ENCODE data around the gene RABGEF1.
"Not testable (repeated sequence)": the region's sequence is repeated elsewhere in the genome, so short reads cannot be mapped to it uniquely, and the experiment has no call there.

The RABGEF1 gene

DNA sequence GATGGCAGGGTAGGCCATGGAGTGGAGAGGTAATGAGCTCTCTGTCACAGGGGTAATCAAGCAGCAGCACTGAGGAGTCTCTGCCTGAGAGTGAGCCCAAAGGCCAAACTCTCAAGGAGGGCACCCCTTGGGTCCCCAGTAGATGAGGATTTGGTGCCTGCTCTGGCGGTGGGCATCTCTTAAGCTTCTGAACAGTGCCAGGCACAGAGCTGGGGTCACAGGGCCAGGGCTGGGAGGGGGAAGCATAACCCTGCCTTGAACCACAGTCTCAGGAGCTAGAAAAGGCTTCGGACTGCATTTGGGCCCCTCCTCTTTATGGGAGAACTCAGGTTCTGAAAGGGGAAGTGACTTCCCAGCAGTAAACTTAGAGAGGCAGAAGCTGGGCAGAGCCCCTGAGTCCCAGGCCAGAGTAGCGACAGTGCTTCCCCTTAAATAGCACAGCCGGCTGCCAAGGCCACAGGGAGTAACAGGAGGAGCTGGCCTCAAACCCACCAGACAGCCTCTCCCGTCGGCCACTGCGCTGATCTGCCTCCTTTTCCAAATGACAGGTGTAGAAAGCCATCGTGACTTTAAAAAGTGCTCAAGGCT is 76.8 kb downstream of the RABGEF1 start:
- DNase-seq, result not testable (repeated sequence)

DNA sequence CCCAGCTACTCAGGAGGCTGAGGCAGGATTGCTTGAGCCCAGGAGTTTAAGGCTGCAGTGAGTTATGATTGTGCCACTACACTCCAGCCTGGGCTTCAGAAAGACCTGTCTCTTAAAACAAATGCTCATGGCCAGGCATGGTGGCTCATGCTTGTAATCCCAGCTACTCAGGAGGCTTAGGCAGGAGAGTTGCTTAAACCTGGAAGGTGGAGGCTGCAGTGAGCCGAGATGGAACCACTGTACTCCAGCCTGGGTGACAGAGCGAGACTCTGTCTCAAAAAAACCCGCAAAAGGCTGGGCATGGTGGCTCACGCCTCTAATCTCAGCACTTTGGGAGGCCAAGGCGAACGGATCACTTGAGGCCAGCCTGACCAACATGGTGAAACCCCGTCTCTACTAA is 77.4 kb downstream of the RABGEF1 start:
- DNase-seq, result not testable (repeated sequence)

DNA sequence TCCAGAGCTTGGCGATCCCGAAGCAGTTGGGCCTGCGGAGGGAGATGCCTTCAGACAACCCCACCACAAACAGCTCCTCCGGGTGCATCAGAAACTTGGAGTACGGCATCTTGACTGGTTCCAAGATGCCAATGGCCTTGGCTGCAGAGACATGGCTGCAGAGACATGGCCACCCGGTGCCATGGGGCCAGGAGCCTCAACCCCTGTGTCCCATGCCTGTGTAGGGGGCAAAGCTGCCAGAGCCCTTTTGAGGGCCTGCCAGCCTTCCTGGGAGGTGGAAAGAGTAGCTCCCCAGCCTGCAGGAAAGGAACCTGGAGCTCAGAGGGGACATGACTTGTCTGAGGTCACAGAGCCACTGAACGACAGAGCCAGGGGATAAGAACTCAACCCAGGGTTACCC is 83.5 kb downstream of the RABGEF1 start:
- no peak for DNase-seq

DNA sequence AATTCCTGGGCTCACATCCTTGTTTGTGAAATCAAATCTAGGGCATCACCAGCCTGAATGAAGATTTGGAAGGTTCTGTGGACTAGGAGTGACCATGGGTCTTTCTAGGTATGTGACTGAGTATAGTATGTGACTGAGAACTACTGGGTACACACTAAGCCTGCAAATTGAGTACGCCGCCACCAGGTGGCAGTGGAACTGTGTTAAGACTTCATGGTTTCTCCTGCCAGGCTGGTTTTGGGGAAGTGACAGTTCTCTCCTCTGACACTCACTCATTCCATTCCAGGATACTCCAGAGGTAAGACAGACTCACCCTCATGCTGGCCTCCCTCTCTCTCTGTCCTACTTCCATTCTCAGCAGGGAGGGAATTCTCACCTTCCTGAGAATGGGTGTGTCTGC is 85.0 kb downstream of the RABGEF1 start:
- not testable (repeated sequence) for DNase-seq

DNA sequence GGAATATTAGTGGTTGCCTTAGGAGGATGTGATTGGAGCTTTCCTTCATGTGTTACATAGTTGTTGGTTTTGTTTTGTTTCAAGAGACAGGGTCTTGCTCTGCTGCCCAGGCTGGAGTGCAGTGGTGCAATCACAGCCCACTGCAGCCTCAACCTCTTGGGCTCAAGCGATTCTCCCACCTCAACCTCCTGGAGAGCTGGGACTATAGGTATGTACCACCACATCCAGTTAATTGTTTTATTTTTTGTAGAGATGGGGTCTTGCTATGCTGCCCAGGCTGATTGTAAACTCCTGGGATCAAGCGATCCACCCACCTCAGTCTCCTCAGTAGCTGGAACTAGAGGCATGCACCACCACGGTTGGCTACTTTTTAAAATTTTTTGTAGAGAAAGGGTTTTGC is 86.1 kb downstream of the RABGEF1 start:
- no peak for DNase-seq

DNA sequence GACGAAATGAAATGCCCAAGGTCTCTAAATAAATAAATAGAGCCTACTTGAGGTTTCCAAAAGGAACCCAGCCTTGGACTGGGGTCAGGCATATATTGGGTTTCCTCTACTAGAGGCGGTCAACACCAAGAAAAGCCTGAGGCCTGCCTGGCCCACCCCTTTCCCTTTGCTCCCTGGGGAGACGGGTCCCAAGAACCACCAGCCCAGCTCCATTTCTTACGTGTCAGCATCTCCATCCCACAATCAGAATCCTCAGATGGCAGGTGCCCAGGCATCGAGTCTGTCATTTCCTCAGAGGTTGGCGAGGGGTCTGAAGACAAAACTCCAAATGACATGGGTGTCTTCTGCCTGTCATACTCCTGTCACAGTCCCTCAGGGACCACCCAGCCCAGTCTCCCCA is 90.4 kb downstream of the RABGEF1 start:
- DNase-seq, result not testable (repeated sequence)

DNA sequence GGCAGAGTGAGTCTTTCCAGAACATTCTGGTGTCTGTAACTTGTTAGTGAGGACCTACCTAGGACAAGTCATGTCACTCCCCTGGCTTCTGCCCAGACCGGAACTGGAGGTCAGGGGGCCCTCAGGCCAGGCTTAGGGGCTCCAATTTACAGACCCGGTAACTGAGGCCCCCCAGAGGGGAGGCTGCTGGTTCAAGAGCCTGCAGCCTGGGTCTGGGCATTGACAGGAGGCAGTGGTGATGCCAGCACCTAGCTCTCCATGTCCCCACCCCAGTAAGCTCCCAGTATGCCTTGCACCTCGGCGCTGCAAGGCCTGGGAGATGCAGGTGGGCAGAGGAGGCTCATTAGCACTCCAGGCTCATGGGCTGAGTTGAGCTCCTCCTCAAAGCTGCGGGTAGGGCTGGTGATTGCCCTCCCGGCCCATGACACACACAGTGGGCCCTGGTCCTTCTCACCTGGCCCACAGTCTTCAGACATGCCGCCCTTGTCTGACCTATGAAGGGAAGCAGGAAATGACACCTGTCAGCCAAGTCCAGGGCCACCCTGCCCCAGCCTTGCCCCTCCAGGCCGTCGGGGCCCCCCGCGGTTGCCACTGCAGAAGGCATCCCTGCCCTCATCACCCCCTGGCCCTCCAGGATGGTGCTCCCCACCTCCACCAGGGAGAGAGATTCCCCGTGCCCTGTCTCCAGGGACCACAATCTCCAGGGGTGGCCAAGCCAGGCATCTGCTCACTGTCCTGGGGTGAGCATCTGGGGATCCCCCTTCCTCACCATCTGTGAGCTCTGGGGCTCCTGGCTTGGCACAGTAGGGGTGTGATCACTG is 92.2 kb downstream of the RABGEF1 start:
- DNase-seq, result no peak

DNA sequence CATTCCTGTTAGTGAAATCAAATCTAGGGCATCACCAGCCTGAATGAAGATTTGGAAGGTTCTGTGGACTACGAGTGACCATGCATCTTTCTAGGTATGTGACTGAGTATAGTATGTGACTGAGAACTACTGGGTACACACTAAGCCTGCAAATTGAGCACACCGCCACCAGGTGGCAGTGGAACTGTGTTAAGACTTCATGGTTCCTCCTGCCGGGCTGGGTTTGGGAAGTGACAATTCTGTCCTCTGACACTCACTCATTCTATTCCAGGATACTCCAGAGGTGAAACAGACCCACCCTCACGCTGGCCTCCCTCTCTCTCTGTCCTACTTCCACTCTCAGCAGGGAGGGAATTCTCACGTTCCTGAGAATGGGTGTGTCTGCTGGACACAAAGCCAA is 96.5 kb downstream of the RABGEF1 start:
- DNase-seq, result no peak

DNA sequence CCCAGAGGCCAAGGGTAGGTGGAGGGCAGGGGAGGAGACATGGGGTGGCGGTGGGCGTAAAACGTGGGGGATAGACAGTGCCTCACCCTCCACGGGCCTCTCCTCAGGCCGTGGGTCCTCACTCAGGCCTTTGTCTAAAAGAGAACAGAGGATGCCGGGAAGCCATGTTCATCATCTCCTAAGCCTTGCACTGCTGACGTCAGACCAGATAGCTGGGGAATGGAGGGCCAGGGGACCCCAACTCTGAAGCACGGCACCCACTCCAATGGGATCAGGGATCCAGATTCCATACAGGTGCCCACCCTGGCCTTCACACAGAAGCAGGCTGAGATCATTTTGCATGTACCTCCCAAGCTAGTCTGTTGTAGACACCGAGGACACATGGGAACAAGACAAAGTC is 97.1 kb downstream of the RABGEF1 start:
- no peak for DNase-seq

DNA sequence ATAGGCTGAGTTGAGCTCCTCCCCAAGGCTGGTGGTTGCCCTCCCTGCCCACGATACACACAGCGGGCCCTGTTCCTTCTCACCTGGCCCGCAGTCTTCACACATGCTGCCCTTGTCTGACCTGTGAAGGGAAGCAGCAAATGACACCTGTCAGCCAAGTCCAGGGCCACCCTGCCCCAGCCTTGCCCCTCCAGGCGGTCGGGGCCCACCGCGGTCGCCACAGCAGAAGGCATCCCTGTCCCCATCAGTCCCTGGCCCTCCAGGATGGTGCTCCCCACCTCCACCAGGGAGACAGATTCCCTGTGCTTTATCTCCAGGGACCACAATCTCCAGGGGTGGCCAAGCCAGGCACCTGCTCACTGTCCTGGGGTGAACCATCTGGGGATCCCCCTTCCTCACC is 99.3 kb downstream of the RABGEF1 start:
- DNase-seq, result no peak

DNA sequence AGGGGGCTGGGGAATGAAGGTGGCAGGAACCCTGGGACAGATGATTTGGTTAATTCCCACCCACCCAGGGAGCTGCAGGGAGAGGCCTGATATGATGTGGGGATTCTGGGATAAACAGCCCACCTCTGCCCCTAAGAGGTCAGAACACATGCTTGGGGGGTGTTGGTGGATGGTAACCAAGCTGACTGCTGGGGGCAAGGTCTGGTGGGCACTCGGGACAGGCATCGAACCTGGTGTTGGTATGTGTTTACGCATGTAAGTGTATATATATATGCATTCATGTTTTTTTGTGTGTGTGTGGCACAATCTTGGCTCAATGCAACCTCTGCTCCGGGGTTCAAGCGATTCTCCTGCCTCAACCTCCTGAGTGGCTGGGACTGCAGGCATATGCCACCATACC is 99.8 kb downstream of the RABGEF1 start:
- no peak for DNase-seq

DNA sequence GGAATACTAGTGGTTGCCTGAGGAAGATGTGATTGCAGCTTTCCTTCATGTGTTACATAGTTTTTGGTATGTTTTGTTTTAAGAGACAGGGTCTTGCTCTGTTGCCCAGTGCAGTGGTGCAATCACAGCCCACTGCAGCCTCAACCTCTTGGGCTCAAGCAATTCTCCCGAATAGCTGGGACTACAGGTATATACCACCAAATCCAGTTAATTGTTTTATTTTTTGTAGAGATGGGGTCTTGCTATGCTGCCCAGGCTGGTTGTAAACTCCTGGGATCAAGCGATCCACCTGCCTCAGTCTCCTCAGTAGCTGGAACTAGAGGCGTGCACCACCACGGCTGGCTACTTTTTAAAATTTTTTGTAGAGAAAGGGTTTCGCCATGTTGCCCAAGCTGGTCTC is 101.4 kb downstream of the RABGEF1 start:
- no peak for DNase-seq

DNA sequence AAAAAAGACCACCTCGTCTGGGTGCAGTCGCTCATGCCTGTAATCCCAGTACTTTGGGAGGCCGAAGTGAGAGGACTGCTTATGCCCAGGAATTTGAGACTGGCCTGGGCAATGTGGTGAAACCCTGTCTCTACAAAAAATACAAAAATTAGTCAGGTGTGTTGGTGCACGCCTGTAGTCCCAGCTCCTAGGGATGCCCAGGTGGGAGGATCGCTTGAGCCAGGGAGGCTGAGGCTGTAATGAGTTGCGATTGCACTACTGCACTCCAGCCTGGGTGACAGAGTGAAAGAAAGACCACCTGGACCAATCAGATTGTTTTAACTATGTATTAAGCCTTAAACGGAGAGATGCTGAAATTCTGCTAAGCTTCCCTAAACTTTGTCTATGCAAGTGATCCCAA is 103.0 kb downstream of the RABGEF1 start:
- not testable (repeated sequence) for DNase-seq

DNA sequence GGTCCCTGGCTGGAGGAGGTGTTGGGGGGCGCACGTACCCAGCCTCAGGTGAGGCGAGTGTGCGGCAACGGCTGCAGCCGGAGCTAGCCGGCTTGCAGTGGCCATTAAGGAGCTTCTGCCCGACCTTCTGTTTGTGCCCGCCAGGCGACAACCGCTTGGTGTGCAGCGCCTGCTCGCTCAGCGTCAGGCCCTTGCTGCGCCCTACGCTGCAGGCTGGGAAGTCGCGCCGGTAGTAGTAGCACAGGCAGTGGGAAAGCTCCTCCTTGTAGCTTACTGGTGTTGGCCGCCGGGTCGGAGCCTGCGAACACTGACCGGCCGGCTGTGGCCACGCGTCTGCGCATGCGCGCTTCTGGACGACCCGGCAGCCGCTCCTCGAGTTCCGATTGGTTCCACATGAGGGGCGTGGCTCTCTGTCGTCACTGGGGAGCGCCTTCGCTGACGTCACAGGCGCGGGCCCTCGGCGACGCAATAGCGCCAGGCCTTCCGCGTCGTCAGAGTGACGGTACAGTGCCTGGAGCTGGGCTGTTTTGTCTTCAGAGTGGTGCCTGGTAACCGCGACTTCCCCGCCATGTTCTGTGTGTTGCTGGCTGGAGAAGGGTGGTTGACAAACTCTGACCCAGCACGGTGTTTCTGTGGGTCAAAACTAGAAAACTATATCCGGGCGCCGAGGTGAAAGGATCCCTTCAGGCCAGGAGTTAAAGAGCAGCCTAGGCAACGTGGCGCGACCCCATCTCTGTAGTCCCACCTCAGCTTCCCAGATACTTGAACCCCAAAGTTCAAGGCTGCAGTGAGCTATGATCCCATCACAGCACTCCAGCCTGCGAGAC is 104.2 kb downstream of the RABGEF1 start:
- DNase-seq, result peak; percentile 92

DNA sequence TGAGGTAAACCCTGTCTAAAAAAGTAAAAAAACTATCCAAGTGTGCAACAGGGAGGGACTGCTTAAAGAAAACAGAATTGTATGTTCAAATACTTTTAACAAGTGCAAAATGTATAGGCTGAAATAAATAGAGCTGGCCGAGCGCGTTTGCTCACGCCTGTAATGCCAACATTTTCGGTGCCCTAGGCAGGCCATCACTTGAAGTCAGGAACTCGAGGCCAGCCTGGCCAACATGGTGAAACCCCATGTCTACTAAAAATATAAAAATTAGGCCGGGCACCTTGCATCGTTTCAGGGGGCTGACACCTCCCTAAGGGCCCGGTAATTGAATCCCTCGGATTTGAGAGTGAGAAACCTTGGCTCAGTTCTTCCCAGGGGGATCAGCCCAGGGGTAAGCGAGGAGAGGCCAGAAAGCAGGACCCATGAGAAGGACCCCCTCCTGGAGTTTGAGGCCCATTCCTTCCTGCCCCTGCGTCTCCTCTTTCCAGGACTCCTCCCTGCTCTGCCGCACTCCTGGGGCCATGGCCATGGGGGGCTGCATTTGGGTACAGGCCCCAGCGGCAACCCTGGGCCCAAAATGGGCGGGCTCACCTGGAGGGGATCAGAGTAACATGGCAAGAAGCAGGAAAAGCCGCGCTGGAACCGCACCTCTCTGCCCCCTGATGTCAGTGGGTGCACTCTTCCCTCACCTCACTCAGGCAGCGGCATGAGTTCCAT is 105.0 kb downstream of the RABGEF1 start:
- DNase-seq, result no peak

DNA sequence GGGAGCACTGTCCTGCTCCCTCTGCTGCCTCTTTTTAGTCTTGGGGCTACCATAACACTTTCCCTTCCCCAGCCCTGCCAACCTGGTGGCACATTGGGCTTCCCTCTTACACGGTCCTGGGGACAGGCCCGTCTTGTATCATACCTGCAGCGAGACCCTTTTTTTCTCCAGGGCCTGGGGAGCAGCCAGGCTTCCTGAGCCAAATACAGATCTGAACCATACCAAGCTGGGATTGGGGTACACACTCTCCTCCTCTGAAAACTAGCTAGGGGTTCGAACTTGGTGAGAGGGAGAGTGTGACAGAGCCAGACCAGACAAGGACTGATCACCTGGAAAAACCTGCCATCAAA is 105.5 kb downstream of the RABGEF1 start:
- not testable (repeated sequence) for DNase-seq

DNA sequence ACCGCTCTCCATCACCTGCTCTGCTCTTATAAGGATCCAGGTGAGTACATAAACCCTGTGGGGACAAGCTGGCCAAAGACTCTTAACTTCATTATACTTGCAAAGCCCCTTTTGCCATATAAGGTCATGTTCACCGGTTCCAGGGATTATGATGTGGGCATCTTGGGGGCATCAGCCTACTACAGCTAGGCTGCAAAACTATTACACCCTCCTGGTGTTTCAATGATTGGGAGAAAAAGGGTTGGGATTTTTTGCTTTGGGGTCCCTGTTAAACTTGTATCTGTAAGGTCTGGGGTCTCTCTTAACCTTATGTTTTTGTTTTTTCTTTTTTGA is 107.0 kb downstream of the RABGEF1 start:
- not testable (repeated sequence) for DNase-seq

DNA sequence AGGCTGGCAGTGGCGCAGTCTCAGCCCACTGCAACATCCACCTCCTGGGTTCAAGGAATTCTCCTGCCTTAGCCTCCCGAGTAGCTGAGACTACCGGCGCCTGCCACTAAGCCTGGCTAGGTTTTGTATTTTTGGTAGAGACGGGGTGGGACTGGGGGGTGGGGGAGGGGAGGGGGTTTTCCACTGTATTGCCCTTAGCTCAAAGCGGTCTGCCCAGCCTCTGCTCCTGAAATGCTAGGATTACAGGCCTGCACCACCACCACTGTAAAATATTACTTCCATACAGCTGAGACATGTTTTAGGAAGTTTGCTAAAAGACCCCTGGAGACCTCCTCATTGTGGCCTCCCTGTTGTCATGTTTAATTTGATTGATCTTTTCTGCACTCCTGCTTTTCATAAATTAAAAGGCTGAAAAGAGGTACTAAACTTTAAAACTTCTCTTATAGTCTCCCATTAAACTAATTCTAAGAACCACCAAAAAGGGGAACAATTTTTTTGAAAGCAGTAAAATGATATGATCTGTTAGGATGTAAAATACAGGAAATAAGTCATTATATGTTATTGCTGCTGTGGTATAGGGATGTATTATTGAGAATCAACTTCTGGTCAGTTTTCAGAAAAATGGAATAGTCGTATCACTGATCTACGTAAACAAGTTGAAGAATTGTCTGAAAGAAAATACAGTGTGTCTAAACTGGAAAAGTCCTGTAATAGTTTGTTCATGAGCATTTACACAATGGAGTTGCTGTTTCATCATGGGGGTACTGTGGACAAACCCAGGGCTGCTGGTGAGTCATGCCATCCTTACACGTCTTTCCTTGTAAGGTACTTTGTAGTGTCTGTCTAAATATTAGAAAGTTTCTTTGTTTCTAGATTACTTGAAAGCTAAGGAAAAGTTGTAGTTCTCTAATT is 107.6 kb downstream of the RABGEF1 start:
- DNase-seq, result no peak

DNA sequence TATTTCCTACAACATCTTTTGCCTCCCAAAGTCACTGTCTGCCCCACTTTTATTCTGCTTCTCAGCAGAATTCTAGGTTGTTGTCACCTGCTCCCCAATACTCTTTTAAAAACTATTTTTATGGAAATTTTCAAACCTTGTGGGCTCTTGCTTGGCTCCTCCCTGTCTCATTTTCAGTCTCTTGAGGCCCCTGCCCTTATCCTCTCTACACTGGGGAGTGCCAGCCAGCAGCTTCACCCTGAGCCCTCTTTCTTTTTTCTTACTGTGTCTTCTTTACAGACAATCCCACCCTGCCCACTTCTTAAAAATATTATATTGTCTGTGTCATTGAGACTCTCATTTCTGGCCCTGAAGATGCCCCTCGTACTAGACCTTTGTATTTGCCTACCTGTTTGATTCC is 118.8 kb downstream of the RABGEF1 start:
- no peak for DNase-seq

DNA sequence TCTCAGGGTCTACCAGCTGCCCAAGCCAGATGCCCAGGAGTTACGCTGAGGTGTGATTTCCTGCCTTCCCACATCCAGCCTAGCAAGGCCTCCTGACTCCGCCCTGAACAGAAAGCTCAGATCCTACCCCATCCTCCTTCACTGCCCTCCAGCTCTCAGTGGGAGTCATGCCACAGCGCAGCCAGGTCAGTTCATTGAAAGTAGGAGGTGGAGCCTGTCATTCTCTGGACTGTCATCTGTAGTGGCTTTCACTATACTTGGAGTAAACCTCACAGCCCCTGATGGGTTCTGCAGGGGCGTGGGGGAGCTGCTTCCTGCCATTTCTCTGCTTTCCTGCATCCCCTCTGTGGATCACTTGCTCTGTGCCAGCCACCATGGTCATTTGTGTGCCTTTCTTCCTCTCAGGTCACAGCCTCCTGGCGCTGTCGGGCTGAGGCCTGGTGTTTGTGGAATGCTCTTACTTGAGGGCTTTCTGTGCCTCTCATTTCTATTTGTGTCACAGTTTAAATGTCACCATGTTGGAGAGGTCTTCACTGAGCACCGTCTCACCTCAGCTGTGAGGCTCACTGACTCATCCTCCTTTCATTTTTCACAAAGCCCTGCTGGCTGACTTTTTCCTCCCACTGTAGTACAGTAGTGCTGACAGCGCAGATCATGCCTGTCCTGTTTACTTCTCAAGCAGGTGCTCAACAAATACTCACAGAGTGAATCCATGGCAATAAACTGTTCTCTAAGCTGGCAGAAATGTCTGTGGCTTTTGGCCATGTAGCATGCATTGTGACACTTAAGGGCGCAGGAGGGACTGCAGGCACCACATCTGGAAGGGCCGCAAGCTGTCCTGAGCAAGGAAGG is 119.5 kb downstream of the RABGEF1 start:
- DNase-seq, result no peak

DNA sequence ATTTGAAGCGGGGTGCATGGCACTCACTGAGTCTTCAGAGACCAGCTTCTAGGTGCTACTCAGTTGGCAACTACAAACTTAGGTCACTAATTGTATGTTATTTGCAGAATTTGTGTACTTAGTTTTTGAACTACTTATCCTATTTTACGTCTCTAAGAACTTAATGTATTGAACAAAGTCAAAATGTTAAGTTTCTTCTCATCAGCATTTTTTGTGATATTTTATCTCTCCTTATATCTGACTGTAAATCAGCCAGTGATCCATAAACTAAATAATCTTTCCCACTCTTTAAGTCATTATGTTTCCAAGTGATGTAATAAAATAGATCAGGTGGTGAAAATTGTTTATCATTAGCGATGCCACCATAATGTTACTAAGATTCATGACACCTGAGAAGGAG is 120.2 kb downstream of the RABGEF1 start:
- DNase-seq, result no peak

Measured in GOT3 (cell line).